ENCODE results near the gene IRF4.

The IRF4 gene

DNA sequence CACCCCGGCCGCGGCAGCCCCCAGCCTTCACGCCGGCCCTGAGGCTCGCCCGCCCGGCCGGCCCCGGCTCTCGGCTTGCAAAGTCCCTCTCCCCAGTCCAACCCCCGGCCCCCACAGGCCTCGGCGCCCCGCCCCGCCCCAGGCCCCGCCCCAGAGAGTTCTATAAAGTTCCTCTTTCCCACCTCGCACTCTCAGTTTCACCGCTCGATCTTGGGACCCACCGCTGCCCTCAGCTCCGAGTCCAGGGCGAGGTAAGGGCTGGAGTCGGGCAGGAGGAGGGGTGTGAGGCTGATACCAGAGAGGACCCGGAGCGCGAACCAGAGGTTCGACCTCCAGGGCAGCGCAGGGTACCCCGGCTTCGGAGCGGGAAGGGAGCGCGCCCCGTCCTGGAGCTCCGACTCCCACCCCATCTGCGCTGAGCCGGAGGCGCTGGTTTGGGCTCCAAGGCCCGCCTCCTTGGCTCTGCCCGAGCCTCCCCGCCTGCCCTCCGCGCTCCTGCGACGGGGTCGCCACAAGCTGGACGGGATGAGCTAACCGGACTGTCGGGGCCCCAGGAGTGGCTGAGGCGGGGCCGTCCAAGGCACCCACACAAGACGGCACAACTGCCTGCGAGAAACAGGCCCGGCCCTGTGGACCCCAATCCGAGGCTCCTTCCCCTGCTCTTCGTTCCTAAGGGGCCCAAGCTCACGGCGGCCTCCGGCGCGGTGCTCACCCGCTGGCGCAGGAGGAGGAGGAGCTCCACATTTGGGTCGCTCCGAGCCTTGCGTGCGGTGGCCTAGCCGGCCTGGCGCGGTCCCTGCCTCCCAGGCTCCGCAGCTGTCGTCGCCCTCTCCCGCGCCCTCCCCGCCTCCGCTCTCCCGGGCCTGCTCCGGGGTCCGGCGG lies at the start of gene IRF4:
TSS of gene IRF4 (plus strand) at position 194 of the 882 bp plus-strand sequence. CDS start 1,401 bp downstream, outside the sequence.
- H3K4me3 ChIP-seq (ENCODE audit: low read depth, low read length): peak within 1 kb of the TSS; percentile 28
- TF ChIP-seq, protein P1, sequence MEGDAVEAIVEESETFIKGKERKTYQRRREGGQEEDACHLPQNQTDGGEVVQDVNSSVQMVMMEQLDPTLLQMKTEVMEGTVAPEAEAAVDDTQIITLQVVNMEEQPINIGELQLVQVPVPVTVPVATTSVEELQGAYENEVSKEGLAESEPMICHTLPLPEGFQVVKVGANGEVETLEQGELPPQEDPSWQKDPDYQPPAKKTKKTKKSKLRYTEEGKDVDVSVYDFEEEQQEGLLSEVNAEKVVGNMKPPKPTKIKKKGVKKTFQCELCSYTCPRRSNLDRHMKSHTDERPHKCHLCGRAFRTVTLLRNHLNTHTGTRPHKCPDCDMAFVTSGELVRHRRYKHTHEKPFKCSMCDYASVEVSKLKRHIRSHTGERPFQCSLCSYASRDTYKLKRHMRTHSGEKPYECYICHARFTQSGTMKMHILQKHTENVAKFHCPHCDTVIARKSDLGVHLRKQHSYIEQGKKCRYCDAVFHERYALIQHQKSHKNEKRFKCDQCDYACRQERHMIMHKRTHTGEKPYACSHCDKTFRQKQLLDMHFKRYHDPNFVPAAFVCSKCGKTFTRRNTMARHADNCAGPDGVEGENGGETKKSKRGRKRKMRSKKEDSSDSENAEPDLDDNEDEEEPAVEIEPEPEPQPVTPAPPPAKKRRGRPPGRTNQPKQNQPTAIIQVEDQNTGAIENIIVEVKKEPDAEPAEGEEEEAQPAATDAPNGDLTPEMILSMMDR (conservative IDR thresholded peaks at IDR 0.05; ENCODE audit: low read depth, low read length): no peak
- DNase-seq (ENCODE audit: low read depth): no peak

DNA sequence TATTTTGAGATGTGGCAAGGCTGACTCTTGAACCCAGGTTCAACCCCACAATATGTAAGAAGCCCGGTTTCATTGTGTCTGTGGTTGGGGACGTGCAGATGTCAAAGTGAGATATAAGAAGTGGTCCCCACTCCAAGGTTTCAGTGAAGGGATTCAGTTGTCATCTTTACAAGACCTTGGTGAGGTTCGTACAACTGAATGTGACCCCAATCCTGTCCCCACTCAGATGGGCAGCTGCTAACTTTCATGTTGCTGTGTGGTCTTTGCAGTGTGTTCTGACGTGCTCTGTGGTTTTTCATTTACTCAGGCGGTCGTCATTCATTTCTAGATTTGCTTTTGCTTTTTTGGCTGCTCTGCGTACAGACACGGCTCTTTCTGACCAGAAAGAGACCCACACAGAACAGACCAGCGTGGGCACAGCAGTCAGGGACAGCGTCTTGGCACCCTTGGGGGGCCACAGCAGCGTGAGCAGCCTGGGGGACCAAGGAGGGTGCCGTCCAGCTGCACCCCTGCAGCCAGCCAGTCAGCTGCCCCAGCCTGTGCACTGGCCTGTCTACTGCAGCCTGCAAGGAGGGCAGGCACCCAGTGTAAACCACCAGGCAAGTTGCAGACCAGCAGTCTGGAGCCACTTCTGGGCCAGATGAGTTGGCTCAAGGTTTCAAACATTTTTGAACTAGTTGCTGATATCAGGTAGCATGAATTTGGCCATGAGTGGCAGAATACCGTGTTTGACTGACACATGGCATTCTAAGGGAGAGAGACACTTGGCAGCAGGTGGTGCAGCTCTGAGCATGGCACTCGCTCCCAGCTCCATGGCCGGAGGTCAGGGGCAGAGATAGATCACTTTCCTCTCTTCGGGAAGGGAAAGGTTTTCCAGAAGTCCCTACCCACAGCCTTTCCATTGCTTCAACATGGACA lies 49.4 kb upstream of the IRF4 start:
- no peak for DNase-seq (ENCODE audit: low read depth)
- TF ChIP-seq, protein P1 (conservative IDR thresholded peaks at IDR 0.05; ENCODE audit: low read depth, low read length): no peak
- H3K4me3 ChIP-seq (ENCODE audit: low read depth, low read length): no peak overlapping the region

DNA sequence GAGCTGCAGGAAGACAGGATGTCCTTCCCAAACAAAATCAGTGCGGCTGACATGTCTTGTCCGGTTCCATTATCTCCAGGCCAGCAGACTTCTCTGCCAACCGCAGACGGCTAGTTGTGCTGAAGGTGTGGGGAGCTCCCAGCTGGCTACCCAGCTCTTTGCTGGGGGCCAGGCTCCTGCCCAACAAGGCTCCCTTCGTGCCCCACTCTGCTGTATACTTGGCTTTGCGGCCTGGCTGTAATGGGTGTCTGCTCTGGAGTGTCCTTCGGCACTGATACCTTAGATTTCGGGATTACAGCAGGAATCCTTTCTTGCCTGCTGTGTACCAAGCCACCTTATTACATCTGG lies 48.7 kb upstream of the IRF4 start:
- DNase-seq (ENCODE audit: low read depth): no peak
- TF ChIP-seq, protein P1 (conservative IDR thresholded peaks at IDR 0.05; ENCODE audit: low read depth, low read length): no peak
- no peak overlapping the region for H3K4me3 ChIP-seq (ENCODE audit: low read depth, low read length)

DNA sequence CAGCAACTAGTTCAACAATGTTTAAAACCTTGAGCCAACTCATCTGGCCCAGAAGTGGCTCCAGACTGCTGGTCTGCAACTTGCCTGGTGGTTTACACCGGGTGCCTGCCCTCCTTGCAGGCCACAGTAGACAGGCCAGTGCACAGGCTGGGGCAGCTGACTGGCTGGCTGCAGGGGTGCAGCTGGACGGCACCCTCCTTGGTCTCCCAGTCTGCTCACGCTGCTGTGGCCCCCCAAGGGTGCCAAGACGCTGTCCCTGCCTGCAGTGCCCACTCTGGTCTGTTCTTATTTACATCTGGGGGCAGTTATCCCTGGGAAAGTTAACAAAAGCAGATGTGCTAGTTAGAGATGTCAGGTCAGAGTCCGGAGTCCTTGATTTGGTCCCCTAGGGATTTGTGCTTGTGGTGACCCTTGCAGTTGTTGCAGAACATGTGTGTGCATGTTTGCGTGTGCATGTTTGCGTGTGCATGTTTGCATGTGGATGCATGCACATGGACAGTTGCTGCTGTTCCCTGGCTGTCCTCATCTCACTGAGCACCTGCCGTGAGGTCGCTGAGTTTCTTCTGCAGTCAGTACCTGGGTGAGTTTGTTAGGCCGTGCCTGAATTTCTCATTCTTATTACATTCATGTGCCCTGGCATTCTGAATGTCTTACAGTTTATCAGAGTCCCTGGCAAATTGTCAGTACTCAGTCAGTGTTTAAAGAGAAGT lies 48.2 kb upstream of the IRF4 start:
- no peak overlapping the region for H3K4me3 ChIP-seq (ENCODE audit: low read depth, low read length)
- DNase-seq (ENCODE audit: low read depth): no peak
- TF ChIP-seq, protein P1 (conservative IDR thresholded peaks at IDR 0.05; ENCODE audit: low read depth, low read length): no peak

DNA sequence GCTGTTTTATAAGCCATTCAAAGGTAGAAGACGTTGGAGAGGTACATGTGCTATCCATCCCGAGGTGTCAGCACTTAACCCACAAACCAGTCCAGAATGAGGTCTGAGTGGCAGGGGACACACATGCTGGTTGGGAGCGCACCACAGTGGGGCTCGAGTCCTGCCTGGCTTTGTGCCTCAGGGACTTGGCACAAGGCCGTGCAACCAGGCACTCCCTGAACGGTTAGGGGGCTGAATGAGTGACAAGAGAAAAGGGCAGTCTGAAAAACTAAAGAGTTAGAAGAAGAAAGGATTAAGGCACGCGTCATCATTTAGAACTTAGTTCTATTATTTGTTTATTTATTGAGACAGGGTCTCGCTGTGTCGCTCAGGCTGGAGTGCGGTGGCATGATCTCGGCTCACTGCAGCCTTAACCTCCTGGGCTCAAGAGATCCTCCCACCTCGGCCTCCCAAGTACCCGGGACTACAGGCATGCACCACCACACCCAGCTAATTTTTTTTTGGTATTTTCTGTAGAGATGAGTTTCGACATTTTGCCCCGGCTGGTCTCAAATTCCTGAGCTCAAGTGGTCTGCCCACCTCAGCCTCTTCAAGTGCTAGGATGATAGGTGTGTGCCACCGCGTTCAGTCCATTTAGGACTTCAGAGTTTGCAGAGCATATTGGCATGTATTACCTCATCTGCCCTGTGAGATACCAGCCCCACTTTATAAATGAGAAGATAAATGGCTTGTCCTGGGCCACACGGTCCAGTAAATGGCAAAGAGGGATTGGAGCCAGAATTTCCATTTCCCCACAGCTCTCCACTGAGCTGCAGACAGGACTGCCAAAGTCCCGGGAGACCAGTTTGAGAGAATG lies 47.4 kb upstream of the IRF4 start:
- TF ChIP-seq, protein P1 (conservative IDR thresholded peaks at IDR 0.05; ENCODE audit: low read depth, low read length): no peak
- H3K4me3 ChIP-seq (ENCODE audit: low read depth, low read length): no peak overlapping the region
- DNase-seq (ENCODE audit: low read depth): no peak

DNA sequence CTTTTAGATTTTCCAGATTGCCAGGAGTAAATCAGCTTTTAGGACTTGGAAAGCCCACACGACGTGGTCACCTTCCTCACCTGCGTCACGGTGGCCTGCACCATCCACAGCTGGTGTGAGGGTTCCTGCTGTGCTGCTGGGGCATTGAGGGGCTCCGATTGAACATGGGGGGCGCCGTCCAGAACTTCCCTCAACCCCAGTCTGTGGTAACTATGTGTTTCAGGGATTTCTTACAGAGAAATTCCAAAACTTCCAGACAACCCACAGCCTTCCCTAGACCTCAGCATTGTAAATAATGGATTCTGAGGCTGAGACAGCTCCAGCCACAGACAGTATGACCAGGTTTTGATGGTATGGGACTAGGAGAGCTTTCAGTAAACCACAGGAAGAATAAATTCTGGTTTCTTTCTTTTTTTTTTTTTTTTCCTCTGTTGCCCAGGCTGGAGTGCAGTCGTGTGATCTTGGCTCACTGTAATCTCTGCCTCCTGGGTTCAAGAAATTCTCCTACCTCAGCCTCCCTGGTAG lies 46.7 kb upstream of the IRF4 start:
- TF ChIP-seq, protein P1 (conservative IDR thresholded peaks at IDR 0.05; ENCODE audit: low read depth, low read length): no peak
- DNase-seq (ENCODE audit: low read depth): no peak
- no peak overlapping the region for H3K4me3 ChIP-seq (ENCODE audit: low read depth, low read length)
